H1 (cell line): ENCODE data around the gene KCNQ1OT1. TPM values are rescaled to one million over a fixed set of nuclear protein-coding genes. Genes with fewer than 3 reads are reported as not detected.

Experiments used
- CTCF ChIA-PET: fragments of 300-600 bp; sonication (Branson Sonifier 250); formaldehyde crosslinking; loops from one replicate; lab custom pipeline; 2021; ENCODE audit not compliant: partially characterized antibody; lab: Charles Lee
- POLR2A ChIA-PET: fragments of 300-600 bp; sonication (Branson Sonifier 250); formaldehyde crosslinking; loops from one replicate; lab custom pipeline; 2021; ENCODE audit warnings: inconsistent platforms; ENCODE audit not compliant: partially characterized antibody; lab: Charles Lee
- DNase-seq, 2 experiments: peaks; one replicate each; pipeline versions ENCODE4 v3.0.0 to v3.0.0-alpha.2; 2010 to 2022; ENCODE audit warnings: low spot score in 2 of 2, low read depth in 1 of 2, mixed read lengths in 1 of 2
- FAIRE-seq: peaks from 2 replicates; lab custom pipeline; 2011; peaks lifted over from hg19 to GRCh38; lab: Jason Lieb, UNC
- H2AFZ ChIP-seq: 2 replicates; pipeline ENCODE4 v1.8.1; 2012; ENCODE audit warnings: low read length, inconsistent platforms
- H2AK5ac ChIP-seq: 2 replicates; pipeline ENCODE4 v1.6.1; 2013; ENCODE audit warnings: low read depth, low read length
- H2BK120ac ChIP-seq: replicated peaks from 2 replicates; pipeline ENCODE3; 2013; ENCODE audit warnings: low read depth, low read length, inconsistent platforms
- H2BK12ac ChIP-seq: 2 replicates; pipeline ENCODE4 v1.6.1; 2013; ENCODE audit warnings: low read depth, low read length
- H2BK15ac ChIP-seq: 2 replicates; pipeline ENCODE4 v1.6.1; 2013; ENCODE audit warnings: low read length
- H2BK20ac ChIP-seq: 2 replicates; pipeline ENCODE4 v1.6.1; 2013; ENCODE audit warnings: low read length
- H2BK5ac ChIP-seq: 2 replicates; pipeline ENCODE4 v1.6.1; 2013; ENCODE audit warnings: low read depth, low read length
- H3K14ac ChIP-seq: 2 replicates; pipeline ENCODE4 v1.6.1; 2013; ENCODE audit warnings: inconsistent platforms; ENCODE audit not compliant: insufficient read length
- H3K18ac ChIP-seq: 2 replicates; pipeline ENCODE4 v1.6.1; 2013; ENCODE audit warnings: low read length; ENCODE audit errors: extremely low read depth
- H3K23ac ChIP-seq: 2 replicates; pipeline ENCODE4 v1.6.1; 2013; ENCODE audit warnings: inconsistent platforms; ENCODE audit not compliant: insufficient read length
- H3K23me2 ChIP-seq: 2 replicates; pipeline ENCODE4 v1.6.1; 2013; ENCODE audit warnings: low read depth, low read length
- H3K27ac ChIP-seq: 2 replicates; pipeline ENCODE4 v1.6.1; 2011; ENCODE audit warnings: low read depth, low read length, inconsistent platforms
- H3K27me3 ChIP-seq, 4 experiments: replicated peaks in 1 of 4; 1 replicate in 1 of 4; 2 replicates in 3 of 4; pipeline versions ENCODE4 v1.6.1 to v1.8.1; 2011 to 2013; ENCODE audit warnings: low read length in 3 of 4, mild to moderate bottlenecking in 3 of 4, inconsistent platforms in 2 of 4, mixed read lengths in 2 of 4, moderate library complexity in 1 of 4; ENCODE audit not compliant: control insufficient read depth in 3 of 4, insufficient read depth in 3 of 4; ENCODE audit errors: extremely low read depth in 1 of 4
- H3K36me3 ChIP-seq, 4 experiments: 2 replicates each; pipeline versions ENCODE4 v1.6.1 to v1.8.1; 2011 to 2013; ENCODE audit warnings: mild to moderate bottlenecking in 4 of 4, low read length in 3 of 4, moderate library complexity in 2 of 4, control low read depth in 1 of 4, inconsistent platforms in 1 of 4; ENCODE audit not compliant: insufficient read depth in 4 of 4, control insufficient read depth in 2 of 4
- H3K4ac ChIP-seq: replicated peaks from 2 replicates; pipeline ENCODE3; 2013; ENCODE audit warnings: low read length, low read depth, mixed read lengths, inconsistent platforms; ENCODE audit not compliant: insufficient read length
- H3K4me1 ChIP-seq, 4 experiments: replicated peaks in 1 of 4; 1 replicate in 1 of 4; 2 replicates in 3 of 4; pipeline versions ENCODE4 v1.6.1 to v1.8.1; 2011 to 2013; ENCODE audit warnings: low read length in 3 of 4, inconsistent platforms in 2 of 4, mixed read lengths in 1 of 4; ENCODE audit not compliant: insufficient read depth in 4 of 4, control insufficient read depth in 3 of 4
- H3K4me2 ChIP-seq, 2 experiments: 2 replicates each; pipeline versions ENCODE4 v1.6.1 to v1.8.1; 2011 to 2013; ENCODE audit warnings: low read depth in 2 of 2, low read length in 2 of 2, control low read depth in 1 of 2, inconsistent platforms in 1 of 2, mild to moderate bottlenecking in 1 of 2; ENCODE audit not compliant: insufficient read depth in 1 of 2
- H3K4me3 ChIP-seq, 4 experiments: fragments of 200-600, 300-600 bp in 1 of 4; sonication (generic), shearing (Covaris generic), sonication (Bioruptor Twin) in 1 of 4; 2 replicates each; pipeline versions ENCODE4 v1.5.1 to v1.8.1; 2011 to 2016; ENCODE audit warnings: low read length in 4 of 4, low read depth in 3 of 4, control low read depth in 2 of 4, inconsistent platforms in 2 of 4, mild to moderate bottlenecking in 2 of 4, mixed read lengths in 1 of 4, moderate library complexity in 1 of 4; ENCODE audit not compliant: insufficient read depth in 2 of 4; ENCODE audit errors: extremely low read depth in 1 of 4
- H3K56ac ChIP-seq: replicated peaks from 2 replicates; pipeline ENCODE3; 2013; ENCODE audit warnings: low read depth, mild to moderate bottlenecking, mixed read lengths, low read length, inconsistent platforms; ENCODE audit not compliant: insufficient read length
- H3K79me1 ChIP-seq: 2 replicates; pipeline ENCODE4 v1.6.1; 2013; ENCODE audit warnings: low read depth, low read length, control low read depth
- H3K79me2 ChIP-seq, 2 experiments: 2 replicates each; pipeline versions ENCODE4 v1.6.1 to v1.8.1; 2012 to 2013; ENCODE audit warnings: low read length in 2 of 2, mild to moderate bottlenecking in 2 of 2, inconsistent platforms in 1 of 2; ENCODE audit not compliant: insufficient read depth in 2 of 2, control insufficient read depth in 1 of 2
- H3K9ac ChIP-seq, 4 experiments: replicated peaks in 1 of 4; 1 replicate in 1 of 4; 2 replicates in 3 of 4; pipeline versions ENCODE4 v1.6.1 to v1.8.1; 2011 to 2013; ENCODE audit warnings: low read depth in 3 of 4, low read length in 3 of 4, control low read depth in 2 of 4, mild to moderate bottlenecking in 2 of 4, moderate library complexity in 2 of 4, inconsistent platforms in 1 of 4; ENCODE audit errors: extremely low read depth in 1 of 4
- H3K9me3 ChIP-seq, 2 experiments: 2 replicates each; pipeline versions ENCODE4 v1.6.1 to v1.8.1; 2012 to 2013; ENCODE audit warnings: mild to moderate bottlenecking in 2 of 2, moderate library complexity in 2 of 2, control low read depth in 1 of 2, inconsistent platforms in 1 of 2, low read depth in 1 of 2, low read length in 1 of 2, mixed read lengths in 1 of 2; ENCODE audit not compliant: insufficient read depth in 2 of 2
- H4K20me1 ChIP-seq, 2 experiments: replicated peaks in 1 of 2; 2 replicates each; pipeline versions ENCODE3 to v1.8.1; 2011 to 2013; ENCODE audit warnings: inconsistent platforms in 2 of 2, low read length in 2 of 2, mild to moderate bottlenecking in 1 of 2; ENCODE audit not compliant: insufficient read depth in 2 of 2, control insufficient read depth in 1 of 2
- H4K5ac ChIP-seq: 2 replicates; pipeline ENCODE4 v1.6.1; 2013; ENCODE audit warnings: low read length, low read depth, mixed read lengths, inconsistent platforms; ENCODE audit not compliant: insufficient read length
- H4K8ac ChIP-seq: 2 replicates; pipeline ENCODE4 v1.8.0; 2013; ENCODE audit warnings: mild to moderate bottlenecking, moderate library complexity, low read length, inconsistent platforms; ENCODE audit not compliant: insufficient read depth; ENCODE audit errors: extremely low read depth
- H4K91ac ChIP-seq: replicated peaks from 2 replicates; pipeline ENCODE3; 2013; ENCODE audit warnings: low read length, mixed read lengths, inconsistent platforms; ENCODE audit not compliant: insufficient read length
- BACH1 ChIP-seq: IDR thresholded peaks from 2 replicates; pipeline ENCODE4 v1.6.1; 2012; ENCODE audit warnings: low read length, improper control_type of control experiment
- GABPA ChIP-seq: IDR thresholded peaks from 2 replicates; pipeline ENCODE4 v1.6.1; 2011; ENCODE audit warnings: mild to moderate bottlenecking, low read length, moderate library complexity, borderline replicate concordance; ENCODE audit not compliant: insufficient read depth
- MAFK ChIP-seq: IDR thresholded peaks from 2 replicates; pipeline ENCODE4 v1.6.1; 2012; ENCODE audit warnings: low read depth, mild to moderate bottlenecking, improper control_type of control experiment, low read length
- PHF8 ChIP-seq: fragments of 200-600 bp; sonication (generic); conservative IDR thresholded peaks from 2 replicates; pipeline ENCODE4 v1.7.1; 2012; ENCODE audit warnings: low read depth, mild to moderate bottlenecking, inconsistent platforms, low read length, moderate library complexity
- POLR2AphosphoS5 ChIP-seq: IDR thresholded peaks from 2 replicates; pipeline ENCODE4 v1.6.1; 2011; ENCODE audit warnings: low read depth, low read length
- SUZ12 ChIP-seq: fragments of 200-600 bp; sonication (generic); IDR thresholded peaks from 2 replicates; pipeline ENCODE4 v1.6.1; 2012; ENCODE audit warnings: mild to moderate bottlenecking, inconsistent platforms, low read length, moderate library complexity, mixed read lengths
- YY1 ChIP-seq: IDR thresholded peaks from 2 replicates; pipeline ENCODE4 v1.6.1; 2011; ENCODE audit warnings: low read depth, mild to moderate bottlenecking, low read length
- WGBS, 2 experiments: shearing (Covaris generic) in 1 of 2; methylation state at CpG; one replicate each; pipeline versions ENCODE4 v1.1.6 to v1.1.7; 2013 to 2015; ENCODE audit warnings: low lambda C conversion rate in 2 of 2, mixed read lengths in 2 of 2, inconsistent platforms in 1 of 2, low coverage in 1 of 2, missing lambda C conversion rate in 1 of 2; ENCODE audit not compliant: insufficient replicate concordance in 2 of 2, insufficient coverage in 1 of 2, insufficient read length in 1 of 2; ENCODE audit errors: extremely low coverage in 1 of 2, missing lambda C conversion rate in 1 of 2; 5-methylcytosine and 5-hydroxymethylcytosine counted together
- polyA plus RNA-seq, 7 experiments: library from polyadenylated mRNA; depleted of rRNA in 3 of 7; stranded (reverse) in 5 of 7; unstranded in 2 of 7; fragments of >200 nt in 5 of 7; fragments of 200-250 nt in 2 of 7; gene quantifications; 1 replicate in 5 of 7; 2 replicates in 1 of 7; 4 replicates in 1 of 7; pipeline versions ENCODE4 v1.2.1 to v1.2.3, GENCODE V29; 2011 to 2013; ENCODE audit warnings: missing spikeins in 2 of 7, mixed read lengths in 2 of 7
- total RNA-seq: library from RNA; stranded (reverse); fragmentation: NEBNext Ultra II Directional; extraction: Animal tissue kit (Norgen Biotek cat#: 25700); gene quantifications from 2 replicates; pipeline ENCODE4 v1.2.1, GENCODE V29; 2021

Gene KCNQ1OT1
- total and polyA plus RNA-seq, 2 of the 8 experiments (the other 6 are each of a cell fraction or from before 2014, with no cell fraction given): 0.21 to 1.2 TPM

- H2BK15ac ChIP-seq: no peak overlapping the region
- no peaks in the 10 kb centered on the region for H3K79me2 ChIP-seq
- H3K79me1 ChIP-seq: no peaks in the 10 kb centered on the region
- H4K5ac ChIP-seq: no peak overlapping the region
- no peak overlapping the region for H2BK5ac ChIP-seq
- H2BK12ac ChIP-seq: no peak overlapping the region
- peaks cover 15 to 83% (median 52%) of the 10 kb centered on the region in 4 experiments for H3K27me3 ChIP-seq
- no peak overlapping the region for H2AFZ ChIP-seq
- FAIRE-seq (no peak), DNase-seq (no peak)
- peak overlapping the region; percentile 65; the same call in 1 of the 2 replicates for H2AK5ac ChIP-seq
- no peak overlapping the region for H3K14ac ChIP-seq
- no peaks in the 10 kb centered on the region for H3K36me3 ChIP-seq
- peaks cover 0 to 8% of the 10 kb centered on the region in 2 experiments for H4K20me1 ChIP-seq
- no peak overlapping the region for H3K27ac ChIP-seq
- TF ChIP-seq POLR2AphosphoS5 (no peak), MAFK (no peak), SUZ12 (no peak), BACH1 (no peak), YY1 (no peak), GABPA (no peak), PHF8 (no peak)
- peaks cover 12 to 25% of the 10 kb centered on the region in 2 experiments for H3K9me3 ChIP-seq
- no peak overlapping the region for H3K18ac ChIP-seq
- H2BK120ac ChIP-seq: no peak overlapping the region
- no peak overlapping the region for H3K56ac ChIP-seq
- peaks cover 0 to 4% (median 0%) of the 10 kb centered on the region in 4 experiments; a peak in 3 of 7 replicates for H3K4me1 ChIP-seq
- no peak overlapping the region for H3K4ac ChIP-seq
- ChIA-PET CTCF (interaction anchor here (0.9 kb wide), 1 partner anchor 16 kb away, joined by 3 read pairs; no protein-coding TSS in a partner anchor), POLR2A (interaction anchor here (0.8 kb wide), 1 partner anchor 23 kb away, joined by 3 read pairs; no protein-coding TSS in a partner anchor)
- no peak overlapping the region for H3K4me3 ChIP-seq
- no peak overlapping the region for H3K23ac ChIP-seq
- H4K8ac ChIP-seq: no peak overlapping the region
- 93% methylated on average over 4 of the region's 4 CpGs; no CpG with 5 or more reads in 1 of the 2 experiments for WGBS, 2 experiments
- H4K91ac ChIP-seq: no peak overlapping the region
- no peak overlapping the region for H3K9ac ChIP-seq
- no peak overlapping the region for H2BK20ac ChIP-seq
- H3K23me2 ChIP-seq: no peaks in the 10 kb centered on the region
- H3K4me2 ChIP-seq: no peak overlapping the region
These were observed 27.2 kb upstream of the KCNQ1OT1 start for GRCh38 chr11:2726964-2727363.
